Activated naive CD4-positive, alpha-beta T cell treated with anti-CD3 and anti-CD28 coated beads, Interleukin-2, amount 10 ng/mL, durations not matched to agents 7 days and 5 days (primary cell): ENCODE data around the gene FAM199X.

Experiments used
- CTCF ChIA-PET: fragments of 350-600 bp; sonication (Branson Sonifier 250); formaldehyde crosslinking; loops from one replicate; lab custom pipeline; 2021; ENCODE audit warnings: antibody characterized with exemption; lab: Charles Lee
- DNase-seq: peaks from one replicate; pipeline ENCODE4 v3.0.0-alpha.2; 2020
- H3K27ac Mint-ChIP-seq: one replicate; pipeline ENCODE4 v1.8.0; 2021; ENCODE audit warnings: mild to moderate bottlenecking, moderate library complexity, mixed read lengths
- H3K27me3 Mint-ChIP-seq: one replicate; pipeline ENCODE4 v1.8.0; 2021; ENCODE audit warnings: mild to moderate bottlenecking, mixed read lengths
- H3K36me3 Mint-ChIP-seq: one replicate; pipeline ENCODE4 v1.8.0; 2021; ENCODE audit warnings: mixed read lengths
- H3K4me1 Mint-ChIP-seq: one replicate; pipeline ENCODE4 v1.8.0; 2021; ENCODE audit warnings: mixed read lengths
- H3K4me3 Mint-ChIP-seq: one replicate; pipeline ENCODE4 v1.8.0; 2021; ENCODE audit warnings: mild to moderate bottlenecking, moderate library complexity, mixed read lengths
- H3K9me3 Mint-ChIP-seq: one replicate; pipeline ENCODE4 v1.8.0; 2021; ENCODE audit warnings: mixed read lengths

Gene FAM199X

GRCh38 chrX:104165894-104166734 lies at the start of gene FAM199X:
Gene FAM199X, plus strand, starts transcription at chrX:104166453. Its CDS starts 333 bp downstream, at chrX:104166786.
- Mint-ChIP-seq H3K27me3 (no peaks in the 10 kb centered on the region), H3K9me3 (no peaks in the 10 kb centered on the region), H3K36me3 (peaks cover 5% of the 10 kb centered on the region), H3K4me1 (peaks cover 29% of the 10 kb centered on the region), H3K27ac (peak within 1 kb of the TSS; percentile 80), H3K4me3 (peak within 1 kb of the TSS; percentile 76)
- DNase-seq: peak; percentile 87
- CTCF ChIA-PET: interaction anchor here (2.6 kb wide), 1 partner anchor 9 kb away, joined by 12 read pairs; the partner anchor contains the start of gene SLC25A53

DNA sequence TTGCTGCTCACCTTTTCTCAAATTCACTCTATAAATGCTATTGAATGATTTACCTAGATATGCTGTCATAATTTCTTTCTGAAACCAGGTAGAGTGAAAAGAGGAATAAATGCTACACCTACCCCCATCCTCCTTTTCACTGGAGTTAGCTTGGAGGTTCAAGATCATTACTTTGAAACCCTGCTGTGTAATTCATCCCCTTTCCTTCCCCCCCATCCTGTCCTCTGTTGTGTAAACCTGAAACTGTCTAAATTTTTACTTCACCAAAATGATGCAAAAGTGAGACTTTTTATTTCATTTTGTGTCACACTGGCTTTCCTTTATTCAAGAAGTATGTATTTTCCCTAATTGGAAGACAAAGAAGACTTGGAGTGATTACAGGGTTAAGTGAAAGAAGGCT lies 48.5 kb upstream of the FAM199X start:
- no peak for DNase-seq
- H3K4me1 Mint-ChIP-seq: peaks cover 14% of the 10 kb centered on the region
- H3K9me3 Mint-ChIP-seq: no peaks in the 10 kb centered on the region
- H3K36me3 Mint-ChIP-seq: no peaks in the 10 kb centered on the region
- H3K4me3 Mint-ChIP-seq: no peak overlapping the region
- no peak overlapping the region for H3K27ac Mint-ChIP-seq
- H3K27me3 Mint-ChIP-seq: peaks cover 4% of the 10 kb centered on the region
- CTCF ChIA-PET: interaction anchor here (1.3 to 1.9 kb wide), 2 partner anchors 18 to 19 kb away, joined by 4 to 6 read pairs; no protein-coding TSS in a partner anchor

DNA sequence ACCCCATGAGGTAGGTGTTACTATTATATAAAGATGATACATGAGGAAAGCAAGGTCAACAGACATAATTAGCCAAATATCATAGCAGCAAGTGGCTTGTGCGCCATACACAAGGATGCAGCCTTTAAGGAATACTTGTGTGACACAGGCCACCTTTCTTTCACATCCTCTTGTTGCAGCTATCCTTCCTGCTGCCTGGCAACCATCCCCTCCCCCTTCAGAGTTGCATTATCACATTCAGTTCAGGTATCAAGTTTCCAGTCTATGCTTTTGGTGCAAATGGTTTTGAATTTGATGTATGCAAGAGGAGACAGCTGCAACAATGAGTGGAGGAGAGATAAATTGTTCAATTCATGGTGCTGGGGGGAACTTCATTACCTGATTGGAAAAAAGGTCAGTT lies 47.5 kb upstream of the FAM199X start:
- Mint-ChIP-seq H3K36me3 (peaks cover 2% of the 10 kb centered on the region), H3K4me1 (peaks cover 20% of the 10 kb centered on the region), H3K4me3 (no peak overlapping the region), H3K27me3 (no peaks in the 10 kb centered on the region), H3K9me3 (no peaks in the 10 kb centered on the region), H3K27ac (no peak overlapping the region)
- CTCF ChIA-PET: interaction anchor here (1.3 to 1.9 kb wide), 2 partner anchors 18 to 19 kb away, joined by 4 to 6 read pairs; no protein-coding TSS in a partner anchor
- DNase-seq: no peak

DNA sequence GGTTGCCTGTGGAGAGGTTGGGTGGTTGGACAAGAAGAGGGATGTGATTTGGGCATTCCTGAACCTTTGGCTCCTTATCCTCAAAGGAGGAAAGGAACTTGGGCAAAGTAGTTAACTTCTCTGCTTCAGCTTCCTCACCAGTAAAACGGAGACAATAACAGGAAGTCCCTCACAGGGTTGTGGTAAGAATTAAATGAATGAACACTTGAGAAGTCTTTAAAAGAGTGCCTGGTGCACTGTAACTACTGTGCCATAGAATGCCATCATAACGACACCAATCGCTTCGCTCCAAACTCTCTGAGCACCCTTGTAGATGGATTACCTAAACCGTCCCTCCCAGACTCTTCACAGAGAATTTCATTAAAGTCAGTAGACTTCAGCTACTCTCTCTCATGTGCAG lies 43.4 kb upstream of the FAM199X start:
- no peak for DNase-seq
- H3K36me3 Mint-ChIP-seq: peaks cover 2% of the 10 kb centered on the region
- no peak overlapping the region for H3K4me3 Mint-ChIP-seq
- CTCF ChIA-PET: interaction anchor here (1.8 to 2.1 kb wide), 2 partner anchors 10 to 13 kb away, joined by 8 to 9 read pairs; no protein-coding TSS in a partner anchor
- H3K27me3 Mint-ChIP-seq: no peaks in the 10 kb centered on the region
- H3K9me3 Mint-ChIP-seq: no peaks in the 10 kb centered on the region
- H3K27ac Mint-ChIP-seq: peak overlapping the region; percentile 86
- H3K4me1 Mint-ChIP-seq: peaks cover 24% of the 10 kb centered on the region

GRCh38 chrX:104126856-104127255 lies 39.4 kb upstream of the FAM199X start:
- H3K27me3 Mint-ChIP-seq: no peaks in the 10 kb centered on the region
- no peaks in the 10 kb centered on the region for H3K9me3 Mint-ChIP-seq
- peaks cover 19% of the 10 kb centered on the region for H3K4me1 Mint-ChIP-seq
- no peak overlapping the region for H3K27ac Mint-ChIP-seq
- H3K4me3 Mint-ChIP-seq: no peak overlapping the region
- DNase-seq: no peak
- H3K36me3 Mint-ChIP-seq: peaks cover 6% of the 10 kb centered on the region
- CTCF ChIA-PET: interaction anchor here (2.4 kb wide), 1 partner anchor 13 kb away, joined by 8 read pairs; no protein-coding TSS in a partner anchor

GRCh38 chrX:104130808-104131207 lies 35.4 kb upstream of the FAM199X start:
- H3K4me3 Mint-ChIP-seq: no peak overlapping the region
- H3K9me3 Mint-ChIP-seq: no peaks in the 10 kb centered on the region
- H3K36me3 Mint-ChIP-seq: peaks cover 4% of the 10 kb centered on the region
- peaks cover 10% of the 10 kb centered on the region for H3K4me1 Mint-ChIP-seq
- H3K27me3 Mint-ChIP-seq: no peaks in the 10 kb centered on the region
- CTCF ChIA-PET: no interaction called here
- H3K27ac Mint-ChIP-seq: no peak overlapping the region
- DNase-seq: no peak

DNA sequence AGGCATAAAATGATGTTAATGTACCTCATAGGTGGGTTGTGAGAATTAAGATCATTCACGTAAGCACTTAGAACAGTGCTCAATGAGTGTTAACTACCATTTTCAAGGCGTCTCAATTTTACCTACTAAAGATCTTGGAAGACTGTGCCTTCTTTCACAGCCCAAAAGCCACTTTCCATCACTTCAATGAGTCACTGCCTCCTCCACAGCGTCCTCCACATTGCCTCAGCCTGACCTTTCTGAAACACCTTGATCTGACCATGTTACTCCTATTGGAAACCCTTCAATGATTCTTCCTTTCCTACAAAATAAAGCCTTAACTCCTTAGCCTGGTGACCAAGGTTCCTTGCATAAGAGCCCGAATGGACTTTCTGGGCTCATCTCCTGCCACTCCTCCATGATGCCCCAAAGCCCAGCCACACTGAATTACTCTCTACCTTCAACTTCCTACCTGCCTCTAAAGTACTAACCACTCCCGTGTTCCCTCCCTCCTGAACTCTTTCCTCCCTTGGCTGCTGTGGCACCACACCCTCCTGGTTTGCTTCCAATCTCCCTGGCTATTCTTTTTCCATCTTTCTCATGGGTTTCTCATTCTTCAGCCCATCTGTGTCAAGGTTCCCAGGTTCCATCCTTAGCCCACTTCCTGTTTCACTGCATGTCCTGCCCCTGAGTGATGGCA lies 31.5 kb upstream of the FAM199X start:
- Mint-ChIP-seq H3K9me3 (no peaks in the 10 kb centered on the region), H3K27ac (no peak overlapping the region), H3K36me3 (no peaks in the 10 kb centered on the region), H3K4me3 (no peak overlapping the region), H3K27me3 (no peaks in the 10 kb centered on the region), H3K4me1 (peaks cover 10% of the 10 kb centered on the region)
- CTCF ChIA-PET: no interaction called here
- DNase-seq: no peak

- no peak overlapping the region for H3K4me3 Mint-ChIP-seq
- no peak overlapping the region for H3K27ac Mint-ChIP-seq
These were observed 30.6 kb upstream of the FAM199X start for GRCh38 chrX:104135677-104136076.

GRCh38 chrX:104136241-104137019 lies 29.8 kb upstream of the FAM199X start:
- Mint-ChIP-seq H3K27me3 (no peaks in the 10 kb centered on the region), H3K4me1 (peaks cover 10% of the 10 kb centered on the region), H3K4me3 (no peak overlapping the region), H3K9me3 (no peaks in the 10 kb centered on the region), H3K27ac (no peak overlapping the region), H3K36me3 (no peaks in the 10 kb centered on the region)
- CTCF ChIA-PET: interaction anchor here (0.6 to 2.6 kb wide), 11 partner anchors 11 to 291 kb away, joined by 3 to 18 read pairs (median 4); partner anchors contain the start of gene ZCCHC18
- DNase-seq: peak; percentile 62

More at GRCh38 chrX:104135677-104136076, 30.6 kb upstream of the FAM199X start:
- peaks cover 10% of the 10 kb centered on the region for H3K4me1 Mint-ChIP-seq
- H3K27me3 Mint-ChIP-seq: no peaks in the 10 kb centered on the region
- CTCF ChIA-PET: interaction anchor here (0.7 to 2.6 kb wide), 8 partner anchors 10 to 291 kb away, joined by 3 to 18 read pairs (median 8); partner anchors contain the start of gene ZCCHC18
- no peaks in the 10 kb centered on the region for H3K9me3 Mint-ChIP-seq
- no peak for DNase-seq
- no peaks in the 10 kb centered on the region for H3K36me3 Mint-ChIP-seq

DNA sequence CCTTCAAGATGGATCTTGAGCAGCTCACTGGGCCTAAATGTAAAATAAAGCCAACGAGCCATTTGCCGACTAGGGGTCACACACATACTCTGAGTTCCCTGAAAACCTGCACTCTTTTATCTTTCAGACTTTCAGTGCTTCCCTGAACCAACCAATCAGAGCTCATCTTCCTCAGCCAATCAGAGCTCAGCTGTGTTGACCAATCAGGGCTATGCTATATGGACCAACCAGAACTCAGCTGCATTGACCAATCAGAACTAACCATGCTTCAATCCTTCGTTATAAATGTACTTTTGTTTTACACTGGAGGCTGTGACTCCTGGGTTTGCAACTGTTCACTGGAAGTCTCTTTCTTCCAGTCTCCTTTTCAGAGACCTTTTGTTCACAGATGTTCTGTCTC lies 28.8 kb upstream of the FAM199X start:
- H3K4me1 Mint-ChIP-seq: peaks cover 15% of the 10 kb centered on the region
- H3K27me3 Mint-ChIP-seq: no peaks in the 10 kb centered on the region
- H3K4me3 Mint-ChIP-seq: no peak overlapping the region
- no peak for DNase-seq
- CTCF ChIA-PET: interaction anchor here (1.1 to 2.6 kb wide), 5 partner anchors 22 to 293 kb away, joined by 3 to 15 read pairs (median 5); partner anchors contain the start of gene ZCCHC18
- no peak overlapping the region for H3K27ac Mint-ChIP-seq
- H3K36me3 Mint-ChIP-seq: no peaks in the 10 kb centered on the region
- no peaks in the 10 kb centered on the region for H3K9me3 Mint-ChIP-seq

- CTCF ChIA-PET: interaction anchor here (1.0 kb wide), 1 partner anchor 10 kb away, joined by 3 read pairs; no protein-coding TSS in a partner anchor
- Mint-ChIP-seq H3K27me3 (no peaks in the 10 kb centered on the region), H3K9me3 (no peaks in the 10 kb centered on the region)
These were observed 25.0 kb upstream of the FAM199X start for GRCh38 chrX:104141087-104141760.

GRCh38 chrX:104151037-104151436 lies 15.2 kb upstream of the FAM199X start:
- DNase-seq: no peak
- CTCF ChIA-PET: interaction anchor here (0.9 kb wide), 1 partner anchor 9 kb away, joined by 3 read pairs; no protein-coding TSS in a partner anchor
- no peak overlapping the region for H3K4me3 Mint-ChIP-seq
- H3K27me3 Mint-ChIP-seq: no peaks in the 10 kb centered on the region
- H3K9me3 Mint-ChIP-seq: no peaks in the 10 kb centered on the region
- H3K4me1 Mint-ChIP-seq: peaks cover under 1% of the 10 kb centered on the region
- H3K36me3 Mint-ChIP-seq: peaks cover 2% of the 10 kb centered on the region
- H3K27ac Mint-ChIP-seq: no peak overlapping the region

More at GRCh38 chrX:104141087-104141760, 25.0 kb upstream of the FAM199X start:
- no peak for DNase-seq
- Mint-ChIP-seq H3K27ac (no peak overlapping the region), H3K36me3 (no peaks in the 10 kb centered on the region), H3K4me3 (no peak overlapping the region), H3K4me1 (peaks cover 5% of the 10 kb centered on the region)
